22Rv1 (cell line): ENCODE data around the gene TRIM45.
A peak's percentile ranks its signal among the peaks of the same experiment; 100 is the strongest.

Experiments used
- H3K27ac ChIP-seq: fragments of 450-650 bp; 2 replicates; pipeline ENCODE4 v1.5.1; 2017
- CTCF ChIP-seq: fragments of 450-650 bp; IDR thresholded peaks from 2 replicates; pipeline ENCODE4 v1.5.1; 2017; ENCODE audit warnings: mild to moderate bottlenecking
- ZFX ChIP-seq: fragments of 450-650 bp; IDR thresholded peaks from 2 replicates; pipeline ENCODE4 v1.6.1; 2017; ENCODE audit warnings: antibody characterized with exemption, borderline replicate concordance

Gene TRIM45

GRCh38 chr1:117067533-117068370 is 53.8 kb downstream of the TRIM45 start:
- H3K27ac ChIP-seq: no peak overlapping the region
- TF ChIP-seq CTCF (peak; percentile 83), ZFX (no peak)

- H3K27ac ChIP-seq: no peak overlapping the region
- TF ChIP-seq CTCF: no peak
- no peak for TF ChIP-seq ZFX
Measured at GRCh38 chr1:117066367-117066766, 55.2 kb downstream of the TRIM45 start.

GRCh38 chr1:117061986-117062415 is 59.5 kb downstream of the TRIM45 start:
- TF ChIP-seq CTCF (no peak), ZFX (no peak)
- no peak overlapping the region for H3K27ac ChIP-seq
